Left kidney (tissue), 2 donors: ENCODE measurements around the gene ADI1. TPM values are rescaled to one million over a fixed set of nuclear protein-coding genes. Genes with fewer than 3 reads are reported as not detected.

Experiments
- DNase-seq: peaks from one replicate; pipeline ENCODE4 v3.0.0-alpha.2; 2013
- polyA plus RNA-seq: library from polyadenylated mRNA; unstranded; fragments of 120-200 nt; gene quantifications from one replicate; pipeline ENCODE4 v1.2.1, GENCODE V29; 2013; ENCODE audit not compliant: insufficient read length

Gene ADI1
- polyA plus RNA-seq, 1 donor: 72.0 TPM

GRCh38 chr2:3481736-3482362 is 37.5 kb downstream of the ADI1 start:
- DNase-seq: no peak

DNA sequence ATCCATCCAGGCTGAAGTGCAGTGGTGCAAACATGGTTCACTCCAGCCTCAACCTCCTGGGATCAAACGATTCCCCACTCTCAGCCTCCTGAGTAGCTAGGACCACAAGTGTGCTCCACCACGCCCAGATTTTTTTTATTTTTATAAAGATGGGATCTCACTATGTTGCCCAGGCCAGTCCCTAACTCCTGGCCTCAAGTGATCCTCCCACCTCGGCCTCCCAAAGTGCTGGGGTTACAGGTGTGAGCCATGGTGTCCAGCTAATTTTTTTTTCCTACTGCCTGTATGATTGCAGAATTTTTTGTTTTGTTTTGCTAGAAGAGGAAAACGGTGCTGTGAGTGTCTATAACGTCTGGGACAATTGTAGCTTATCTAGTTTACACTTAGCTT is 38.3 kb downstream of the ADI1 start:
- DNase-seq: no peak

GRCh38 chr2:3480352-3481010 is 38.9 kb downstream of the ADI1 start:
- no peak for DNase-seq

DNA sequence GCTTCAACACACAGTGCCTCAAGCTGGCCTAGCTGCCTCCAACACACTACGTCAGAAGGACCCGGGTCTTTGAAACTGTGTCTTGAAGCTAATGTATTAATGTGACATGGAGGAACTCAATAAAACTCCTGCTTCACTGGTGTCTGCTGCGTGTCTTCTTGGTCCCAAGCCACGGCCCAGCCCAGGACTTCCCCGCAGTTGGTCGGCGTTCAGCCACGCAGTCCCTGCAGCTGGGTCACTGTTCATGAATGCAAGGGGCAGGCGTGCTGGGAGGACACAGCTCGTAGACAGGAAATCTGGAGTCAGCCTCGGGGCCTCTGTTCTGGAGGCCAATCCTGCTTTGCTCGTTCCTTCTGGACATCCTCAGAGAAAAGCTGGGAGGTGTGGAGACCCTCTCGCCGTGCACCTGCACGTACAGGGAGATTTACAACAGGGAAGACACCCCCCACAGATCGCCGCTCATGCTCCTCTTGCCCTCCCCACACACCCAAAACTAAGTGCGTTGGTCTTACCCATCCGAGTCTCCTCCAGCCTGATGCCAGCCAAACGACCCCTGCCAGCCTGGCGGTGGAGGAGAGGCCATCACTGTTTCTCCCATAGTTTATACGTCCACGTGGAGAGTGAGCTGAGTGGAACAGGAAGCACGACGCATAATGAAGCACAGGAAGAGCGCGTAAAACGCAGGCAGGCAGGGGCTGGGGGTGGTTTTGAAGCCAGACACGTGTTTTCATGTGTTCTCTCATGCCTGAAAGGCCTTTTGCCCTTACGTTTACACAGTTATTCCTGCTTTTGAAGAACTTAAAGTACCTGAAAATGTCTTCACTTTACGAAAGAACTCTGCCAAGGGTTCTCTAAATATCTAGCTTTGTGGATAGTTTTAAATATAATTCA is 39.7 kb downstream of the ADI1 start:
- DNase-seq: no peak

DNA sequence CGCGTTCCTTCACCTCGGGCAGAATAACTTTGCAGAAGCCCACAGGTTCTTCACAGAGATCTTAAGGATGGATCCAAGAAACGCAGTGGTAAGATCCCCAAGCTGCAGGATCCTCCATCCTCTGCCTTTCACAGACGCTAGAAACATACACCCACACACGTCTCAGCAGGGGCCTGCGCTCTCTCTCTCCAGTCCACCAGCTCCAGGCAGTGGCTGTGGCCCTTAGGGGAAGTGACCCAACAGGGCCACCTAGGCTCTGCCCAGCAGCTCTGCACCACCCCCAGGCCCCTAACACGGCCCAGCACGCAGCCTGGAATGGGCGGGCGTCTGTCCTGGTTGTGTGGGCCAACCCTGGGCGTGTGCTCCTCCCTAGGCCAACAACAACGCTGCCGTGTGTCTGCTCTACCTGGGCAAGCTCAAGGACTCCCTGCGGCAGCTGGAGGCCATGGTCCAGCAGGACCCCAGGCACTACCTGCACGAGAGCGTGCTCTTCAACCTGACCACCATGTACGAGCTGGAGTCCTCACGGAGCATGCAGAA is 40.4 kb downstream of the ADI1 start:
- DNase-seq: no peak

GRCh38 chr2:3476985-3477327 is 42.4 kb downstream of the ADI1 start:
- DNase-seq: no peak

DNA sequence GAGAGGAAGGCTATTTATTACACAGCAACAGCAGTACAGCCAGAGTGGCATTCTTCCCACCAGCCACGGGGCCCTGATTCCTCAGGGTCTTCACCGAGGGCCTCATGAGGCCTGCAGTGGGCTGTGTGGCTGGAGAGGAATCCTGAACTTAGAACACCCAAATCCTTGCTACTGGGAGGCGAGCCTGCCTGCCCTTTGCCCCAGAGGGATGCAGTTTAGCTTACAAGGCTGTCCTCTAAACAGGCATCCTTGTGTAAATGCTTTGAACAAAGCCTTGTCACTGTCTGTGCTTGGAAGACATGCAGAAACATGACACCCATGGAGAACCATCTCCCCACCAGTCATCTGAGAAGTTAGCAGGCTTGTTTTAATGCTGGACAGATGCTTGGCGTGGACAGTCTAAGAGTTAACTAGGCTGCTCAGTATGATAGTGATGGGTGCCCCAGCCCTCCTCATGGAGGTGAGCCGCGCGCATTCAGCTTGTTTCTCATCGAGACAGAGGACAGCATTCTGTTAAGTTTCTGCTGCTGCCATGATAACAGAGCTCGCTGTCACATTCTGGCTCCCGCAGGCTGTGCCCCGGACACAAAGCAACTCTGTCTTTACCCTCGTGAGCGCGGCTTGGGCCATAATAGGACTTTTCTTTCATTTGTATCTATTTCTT is 42.9 kb downstream of the ADI1 start:
- DNase-seq: no peak

DNA sequence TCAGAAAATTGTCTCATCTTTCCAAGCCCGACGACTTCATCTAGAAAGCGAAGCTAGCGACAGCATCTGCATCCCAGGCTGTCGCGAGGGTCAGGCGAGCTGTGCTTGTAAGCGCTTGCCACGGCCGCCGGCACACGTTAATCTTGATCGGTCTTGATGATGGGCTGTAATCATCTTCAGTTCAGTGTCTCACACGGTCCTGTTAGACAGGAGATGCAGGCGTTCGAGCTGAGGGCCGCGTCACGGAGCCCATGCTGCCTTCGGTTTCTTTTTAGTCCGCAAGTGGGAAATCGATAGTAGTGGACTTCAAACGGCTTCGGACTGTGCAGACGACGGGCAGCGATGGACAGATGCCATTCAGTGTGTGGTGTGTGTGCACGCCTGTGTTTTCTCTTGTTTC is 43.6 kb downstream of the ADI1 start:
- no peak for DNase-seq

DNA sequence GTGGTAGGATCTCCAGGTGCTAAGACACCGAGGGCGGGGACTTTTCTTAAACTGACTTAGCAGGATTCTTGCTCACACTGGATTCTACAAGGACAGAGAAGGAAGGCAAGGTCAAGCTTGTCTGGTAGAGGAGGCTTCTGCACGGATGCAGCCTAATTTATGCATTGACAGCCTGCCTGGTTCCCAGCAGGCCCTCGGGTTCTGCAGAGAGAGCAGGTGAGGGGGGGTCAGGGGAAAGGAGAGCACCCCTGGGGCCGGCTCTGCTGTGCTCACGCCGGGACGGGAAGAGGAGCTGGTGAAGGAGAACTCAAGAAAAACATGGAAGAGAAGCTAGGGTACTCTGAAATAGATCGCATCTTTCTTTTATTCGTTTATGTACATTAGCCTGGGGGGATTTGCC is 46.4 kb downstream of the ADI1 start:
- DNase-seq: no peak

- no peak for DNase-seq
Observed at GRCh38 chr2:3472296-3472695, 47.0 kb downstream of the ADI1 start.

DNA sequence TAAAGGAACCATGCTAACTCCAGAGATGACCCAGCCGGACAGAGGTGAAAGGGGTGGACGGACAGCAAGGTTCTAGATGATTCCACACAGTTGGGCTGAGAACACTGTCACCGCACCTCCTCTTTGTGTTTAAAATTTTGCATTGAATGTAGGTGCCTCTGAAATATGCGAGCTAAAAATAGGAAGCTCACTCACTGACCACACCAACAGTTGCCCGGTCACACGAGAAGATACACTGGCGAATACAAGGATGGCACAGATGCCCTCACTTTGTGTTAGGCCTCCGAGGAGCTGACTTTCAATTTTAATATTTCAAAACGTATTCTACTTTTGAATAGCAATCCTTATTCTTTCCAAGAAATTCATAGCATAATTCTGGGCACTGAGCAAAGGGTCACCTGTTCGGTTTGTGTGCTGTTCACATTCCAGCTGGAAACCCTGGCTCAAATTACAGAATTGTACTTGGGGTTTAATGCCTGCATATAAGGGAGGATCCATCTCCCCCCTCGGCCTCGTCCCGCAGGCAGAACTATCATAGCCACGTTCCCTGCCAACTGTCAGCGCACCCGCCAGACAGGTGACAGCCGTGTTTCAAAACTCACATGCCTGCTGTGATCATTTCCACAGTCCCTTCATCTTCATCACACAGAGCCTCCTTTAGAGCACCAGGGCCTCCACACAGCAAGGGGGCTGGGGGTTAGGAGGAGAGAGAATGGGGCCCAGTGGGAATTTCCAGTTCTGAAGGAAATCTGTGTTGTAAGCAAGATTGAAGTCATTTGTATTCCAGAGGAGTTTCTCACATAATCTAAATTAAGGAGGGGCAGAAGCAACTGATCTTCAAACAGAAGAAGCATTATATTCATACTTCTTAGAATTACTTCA is 48.2 kb downstream of the ADI1 start:
- no peak for DNase-seq

- no peak for DNase-seq
Observed at GRCh38 chr2:3470166-3470651, 49.1 kb downstream of the ADI1 start.

DNA sequence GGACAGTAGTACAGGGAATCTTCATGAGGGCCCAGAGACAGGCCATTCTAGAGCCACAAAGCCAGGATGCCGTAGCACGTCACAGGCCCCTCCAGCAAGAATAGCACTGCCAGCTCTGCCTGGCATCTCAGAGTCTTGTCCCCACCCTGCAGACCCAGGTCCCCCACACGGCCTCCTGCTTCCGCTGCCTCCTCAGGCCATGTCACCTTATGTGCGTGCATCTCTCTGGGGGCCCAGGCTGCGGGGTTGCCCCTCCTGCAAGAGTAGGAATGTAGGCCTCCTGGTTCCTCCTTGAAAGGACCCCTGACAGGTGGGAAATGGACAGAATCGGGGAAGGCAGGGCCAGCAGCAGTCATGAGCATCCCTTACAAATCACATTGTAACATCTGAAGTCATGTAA is 49.8 kb downstream of the ADI1 start:
- DNase-seq: no peak

GRCh38 chr2:3468296-3468988 is 50.9 kb downstream of the ADI1 start:
- DNase-seq: no peak

DNA sequence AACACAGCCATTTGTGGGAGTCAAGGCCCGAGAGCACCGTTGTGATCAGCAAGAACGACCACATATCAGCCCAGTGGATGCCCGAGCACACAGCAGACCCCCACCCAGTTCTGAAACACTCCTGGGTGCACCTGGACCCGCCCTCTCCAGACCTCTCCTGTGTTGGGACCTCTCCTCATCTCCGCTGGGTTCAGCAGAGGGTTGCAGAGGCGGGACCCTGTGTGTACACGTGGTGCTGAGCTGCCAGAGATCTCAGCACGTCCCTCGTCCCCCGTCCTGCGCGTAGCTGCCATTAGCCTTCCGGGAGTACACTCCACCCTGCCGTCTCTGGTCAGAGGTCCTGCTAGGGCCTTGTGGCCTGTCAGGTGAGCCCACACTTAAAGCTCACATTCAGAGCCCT is 51.7 kb downstream of the ADI1 start:
- DNase-seq: no peak

DNA sequence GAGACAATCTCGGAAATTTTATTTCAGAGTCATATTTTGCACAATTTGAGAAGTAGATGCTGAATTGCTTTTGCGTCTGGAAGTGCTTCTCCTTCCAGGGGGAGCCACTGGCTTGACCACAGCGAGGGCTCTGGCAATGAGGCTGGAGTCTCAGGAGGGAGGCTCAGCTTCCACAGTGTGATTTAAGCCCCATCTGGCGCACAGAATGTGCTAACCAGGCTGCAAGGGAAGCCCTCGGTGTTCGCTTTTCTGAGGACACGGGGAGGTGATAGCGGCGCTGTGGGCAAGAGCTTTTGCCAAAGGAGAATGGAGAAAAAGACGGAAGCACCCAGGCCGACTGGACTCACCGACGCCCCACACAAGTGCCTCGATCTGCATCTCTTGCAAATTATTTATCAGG is 52.4 kb downstream of the ADI1 start:
- no peak for DNase-seq

DNA sequence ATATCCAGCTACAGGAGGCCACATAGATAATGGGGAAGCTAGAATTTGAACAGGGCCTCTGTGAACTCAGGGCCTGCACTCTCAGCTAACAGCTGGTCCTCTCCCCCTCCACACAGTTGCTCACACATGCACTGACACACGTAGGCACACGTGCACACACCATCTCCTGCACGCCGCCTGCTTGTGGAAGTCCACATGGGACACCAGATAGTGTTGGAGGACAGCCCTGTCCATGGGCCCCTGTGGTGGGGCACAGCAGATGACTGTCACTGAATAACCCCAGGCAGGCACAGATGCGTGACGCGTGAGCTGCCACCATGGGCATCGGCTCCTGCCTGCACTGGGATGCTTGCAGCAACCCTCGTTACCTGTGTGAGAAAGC is 52.9 kb downstream of the ADI1 start:
- no peak for DNase-seq

- no peak for DNase-seq
Observed at GRCh38 chr2:3465844-3466481, 53.4 kb downstream of the ADI1 start.

GRCh38 chr2:3465328-3465727 is 54.0 kb downstream of the ADI1 start:
- DNase-seq: no peak

- no peak for DNase-seq
Observed at GRCh38 chr2:3464401-3465005, 54.8 kb downstream of the ADI1 start.
